Measurements from ENCODE around the gene CDK14. TPM values are rescaled to one million over a fixed set of nuclear protein-coding genes. Genes with fewer than 3 reads are reported as not detected.
A peak's percentile ranks its signal among the peaks of the same experiment; 100 is the strongest.

Gene CDK14
- total RNA-seq, 2 donors from 2014 or later = 10.8 to 14.6 TPM

DNA sequence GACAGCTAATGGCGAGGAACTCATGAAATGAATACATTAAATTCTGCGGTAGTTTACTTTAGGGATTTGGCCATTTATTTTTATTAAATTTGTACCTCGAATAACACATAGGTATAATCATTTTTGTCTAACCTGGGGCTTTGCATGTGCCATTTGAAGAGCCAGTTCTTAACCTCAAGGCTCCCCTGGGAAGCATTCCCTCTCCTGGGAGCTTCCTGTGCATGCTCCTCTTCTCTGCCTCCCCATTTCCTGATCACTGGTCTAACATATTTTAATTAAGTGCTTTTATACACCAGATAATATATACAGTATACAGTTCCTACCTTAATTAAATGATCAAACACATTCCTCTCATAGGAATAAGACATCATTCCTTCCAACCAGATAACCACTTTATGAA, 484.2 kb downstream of the CDK14 start:
- no peak for DNase-seq (ENCODE audit: low spot score)
- Histone ChIP-seq H3K9me3 (no peaks in the 10 kb centered on the region), H3K4me1 (ENCODE audit: control insufficient read depth in 1 of 2, low read depth in 2 of 2) (peaks cover 23 to 52% of the 10 kb centered on the region in 2 donors), H3K27ac (peak overlapping the region in 1 of 2 donors; percentile 36), H3K27me3 (replicated peaks; ENCODE audit: insufficient read depth) (no peaks in the 10 kb centered on the region), H3K36me3 (no peaks in the 10 kb centered on the region), H3K4me3 (no peak overlapping the region)
- TF ChIP-seq CTCF (IDR thresholded peaks at IDR 0.05) = no peak
- no peak for ATAC-seq (ENCODE audit: insufficient number of reproducible peaks, low FRiP score, low read depth)

- ATAC-seq (ENCODE audit: insufficient number of reproducible peaks, low FRiP score, low read depth) = no peak
- H3K4me1 ChIP-seq (ENCODE audit: control insufficient read depth in 1 of 2, low read depth in 2 of 2) = peaks cover 23 to 52% of the 10 kb centered on the region in 2 donors
- peak overlapping the region in 1 of 2 donors; percentile 53 for H3K27ac ChIP-seq
These were observed 485.9 kb downstream of the CDK14 start for GRCh38 chr7:91082038-91082437.

GRCh38 chr7:91082852-91083495, 486.9 kb downstream of the CDK14 start:
- peak overlapping the region; percentile 40 for H3K4me3 ChIP-seq
- H3K4me1 ChIP-seq (ENCODE audit: control insufficient read depth in 1 of 2, low read depth in 2 of 2) = peaks cover 23 to 52% of the 10 kb centered on the region in 2 donors
- peak overlapping the region in 1 of 2 donors; percentile 53 for H3K27ac ChIP-seq

More at GRCh38 chr7:91082038-91082437, 485.9 kb downstream of the CDK14 start:
- no peak for DNase-seq (ENCODE audit: low spot score)
- Histone ChIP-seq H3K36me3 (no peaks in the 10 kb centered on the region), H3K27me3 (replicated peaks; ENCODE audit: insufficient read depth) (no peaks in the 10 kb centered on the region), H3K9me3 (no peaks in the 10 kb centered on the region), H3K4me3 (peak overlapping the region; percentile 40)
- no peak for TF ChIP-seq CTCF (IDR thresholded peaks at IDR 0.05)

DNA sequence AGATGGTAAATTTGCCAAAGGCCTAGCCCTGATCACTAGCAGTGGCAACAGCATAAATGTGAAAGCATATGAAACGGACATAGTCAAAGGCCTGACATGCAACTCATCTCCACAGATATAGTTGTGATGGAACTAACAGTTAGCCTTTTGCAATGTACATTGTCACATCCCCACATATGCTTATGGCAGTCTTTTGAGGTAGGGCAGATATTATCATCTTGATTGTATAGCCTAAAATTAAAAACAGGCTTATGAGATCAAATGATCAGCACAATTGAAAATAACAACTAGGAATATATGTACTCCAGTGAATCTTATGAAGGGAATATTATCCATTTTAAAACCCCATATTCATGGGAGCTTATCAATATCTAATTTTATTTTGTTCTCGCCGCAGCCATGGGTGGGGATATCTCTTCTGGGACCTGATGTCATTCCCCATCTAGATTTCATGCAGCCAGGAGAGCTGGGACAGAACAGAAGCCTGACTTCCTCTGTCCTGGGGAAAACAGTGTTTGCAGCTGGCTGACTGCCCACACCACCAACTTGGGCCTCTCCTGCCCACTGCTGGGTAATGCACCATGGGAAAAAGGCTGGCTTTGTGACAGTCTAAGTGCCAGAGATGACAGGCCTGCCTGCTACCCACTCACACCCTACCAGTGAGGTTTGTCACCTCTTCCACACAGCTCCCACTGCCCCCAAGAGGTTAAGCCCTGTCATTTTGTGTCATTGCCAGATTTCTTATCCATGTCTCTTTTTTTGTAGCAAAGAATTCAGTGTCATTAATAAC, 487.9 kb downstream of the CDK14 start:
- no peak for TF ChIP-seq CTCF (IDR thresholded peaks at IDR 0.05)
- H3K9me3 ChIP-seq = no peaks in the 10 kb centered on the region
- peaks cover 23 to 52% of the 10 kb centered on the region in 2 donors for H3K4me1 ChIP-seq (ENCODE audit: control insufficient read depth in 1 of 2, low read depth in 2 of 2)
- DNase-seq (ENCODE audit: low spot score) (no peak), ATAC-seq (ENCODE audit: insufficient number of reproducible peaks, low FRiP score, low read depth) (no peak)
- H3K27me3 ChIP-seq (replicated peaks; ENCODE audit: insufficient read depth) = no peaks in the 10 kb centered on the region
- H3K27ac ChIP-seq = no peak overlapping the region
- no peaks in the 10 kb centered on the region for H3K36me3 ChIP-seq
- H3K4me3 ChIP-seq = no peak overlapping the region

More at GRCh38 chr7:91082852-91083495, 486.9 kb downstream of the CDK14 start:
- ATAC-seq (ENCODE audit: insufficient number of reproducible peaks, low FRiP score, low read depth) = no peak
- Histone ChIP-seq H3K36me3 (no peaks in the 10 kb centered on the region), H3K9me3 (no peaks in the 10 kb centered on the region), H3K27me3 (replicated peaks; ENCODE audit: insufficient read depth) (no peaks in the 10 kb centered on the region)
- peak; percentile 54 for TF ChIP-seq CTCF (IDR thresholded peaks at IDR 0.05)
- DNase-seq (ENCODE audit: low spot score) = no peak

DNA sequence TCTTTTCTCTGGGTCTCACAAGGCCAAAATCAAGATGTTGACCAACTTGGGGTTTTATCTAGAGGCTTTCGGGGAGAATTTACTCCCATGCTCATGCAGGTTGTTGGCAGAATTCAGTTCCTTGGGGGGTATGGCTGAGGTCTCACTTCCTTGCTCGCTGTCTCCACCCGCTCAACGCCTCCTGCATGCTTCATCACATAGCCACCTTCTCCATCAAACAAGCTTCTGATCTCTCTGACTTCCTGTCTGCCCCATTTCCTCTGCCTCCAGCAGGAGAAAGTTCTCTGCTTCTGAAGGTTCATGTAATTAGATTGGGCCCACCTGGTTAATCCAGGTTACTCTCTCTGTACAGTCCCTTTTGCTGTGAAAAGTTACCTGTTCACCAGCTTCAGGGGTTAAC, 489.1 kb downstream of the CDK14 start:
- no peak for TF ChIP-seq CTCF (IDR thresholded peaks at IDR 0.05)
- no peak for ATAC-seq (ENCODE audit: insufficient number of reproducible peaks, low FRiP score, low read depth)
- DNase-seq (ENCODE audit: low spot score) = no peak
- no peak overlapping the region for H3K4me3 ChIP-seq
- H3K9me3 ChIP-seq = no peaks in the 10 kb centered on the region
- H3K27me3 ChIP-seq (replicated peaks; ENCODE audit: insufficient read depth) = no peaks in the 10 kb centered on the region
- H3K36me3 ChIP-seq = no peaks in the 10 kb centered on the region
- peaks cover 16 to 41% of the 10 kb centered on the region in 2 donors for H3K4me1 ChIP-seq (ENCODE audit: control insufficient read depth in 1 of 2, low read depth in 2 of 2)
- no peak overlapping the region for H3K27ac ChIP-seq

Data from thoracic aorta (tissue), 2 donors.